ENCODE results near the gene CST6.

The CST6 gene

GRCh38 chr11:66048547-66049323, 36.9 kb downstream of the CST6 start, which contains the start of gene GAL3ST3:
TSS of gene GAL3ST3 (minus strand) at chr11:66049161. CDS start at chr11:66045415, 3,746 bp downstream.
- no peak for DNase-seq

- DNase-seq, result peak; percentile 43
Measured at GRCh38 chr11:66050581-66051231, 38.9 kb downstream of the CST6 start.

DNA sequence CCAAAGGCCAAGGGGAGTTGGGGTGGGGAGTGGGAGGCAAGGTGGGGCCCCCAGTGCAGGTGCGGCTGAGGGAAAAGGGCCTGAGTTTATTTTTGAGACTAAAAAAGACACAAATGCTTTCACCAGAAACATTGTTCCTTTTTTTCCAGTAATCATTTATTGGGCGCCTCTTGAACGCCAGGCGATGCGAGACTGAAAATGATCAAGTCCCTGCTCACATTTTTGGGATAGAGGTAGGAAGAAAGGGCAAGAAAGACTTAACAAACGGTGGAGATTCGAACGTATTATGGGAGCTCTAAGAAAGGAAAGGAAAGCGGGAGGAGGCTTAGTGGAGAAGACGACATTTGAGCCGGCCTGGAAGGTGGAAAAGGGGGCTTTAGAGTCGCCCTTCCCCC, 39.6 kb downstream of the CST6 start:
- peak; percentile 67 for DNase-seq

DNA sequence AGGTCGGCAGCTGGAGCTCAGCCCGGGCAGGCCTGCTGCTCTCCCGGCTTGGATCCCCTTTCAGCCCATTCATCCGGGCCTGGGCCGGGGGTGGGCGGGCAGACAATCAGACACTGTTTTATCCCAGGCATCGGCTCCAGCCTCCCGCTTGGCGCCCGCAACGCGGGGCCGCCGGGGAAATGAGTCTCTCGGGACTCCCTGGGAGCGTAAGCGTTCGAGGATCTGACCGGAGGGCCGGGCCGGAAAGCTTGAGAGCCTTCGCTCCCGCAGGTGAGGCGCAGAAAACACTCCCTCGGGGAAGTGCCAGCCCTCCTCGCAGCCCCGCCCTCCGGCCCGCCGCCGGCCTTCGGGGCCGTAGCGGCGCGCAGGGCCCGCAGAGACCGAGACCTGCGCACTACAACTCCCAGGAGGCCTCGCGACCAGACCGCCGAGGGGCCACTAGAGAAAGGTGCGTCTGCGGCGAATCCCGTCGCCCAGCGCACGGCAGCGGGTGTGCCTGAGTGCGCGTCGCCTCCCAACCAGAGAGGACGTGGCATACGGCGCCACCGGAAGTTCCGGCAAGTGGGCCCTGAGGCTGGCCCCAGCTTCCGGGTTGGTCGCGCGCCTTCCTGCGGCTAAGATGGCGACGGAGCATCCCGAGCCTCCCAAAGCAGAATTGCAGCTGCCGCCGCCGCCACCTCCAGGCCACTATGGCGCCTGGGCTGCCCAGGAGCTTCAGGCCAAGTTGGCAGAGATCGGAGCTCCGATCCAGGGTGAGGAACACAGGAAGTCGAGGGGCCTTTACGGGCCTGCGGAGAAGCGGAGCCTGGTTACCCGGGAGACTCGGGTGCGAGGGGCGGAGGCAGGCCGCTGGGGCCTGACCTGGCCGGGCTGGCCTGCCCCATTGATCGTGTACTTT, 40.2 kb downstream of the CST6 start, which contains the start of gene SF3B2:
Gene SF3B2 (plus strand): TSS at position 599 of the 898 bp plus-strand sequence. CDS start 21 bp downstream, at position 620.
- DNase-seq, result peak; percentile 99

DNA sequence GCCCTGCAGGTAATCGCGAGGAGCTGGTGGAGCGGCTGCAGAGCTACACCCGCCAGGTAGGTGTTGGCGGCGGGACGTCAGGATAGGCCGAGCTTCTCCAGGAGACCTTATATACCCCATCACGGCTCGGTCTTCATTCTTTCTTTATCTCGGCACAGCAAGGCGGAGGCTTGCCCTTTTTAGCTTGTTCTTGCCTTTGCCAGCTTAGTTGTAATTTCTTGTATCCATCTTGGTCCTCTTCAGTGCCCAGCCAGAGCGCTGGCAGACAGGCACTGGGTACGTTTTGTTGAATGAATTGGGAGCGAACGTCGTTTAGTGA, 40.8 kb downstream of the CST6 start:
- no peak for DNase-seq

DNA sequence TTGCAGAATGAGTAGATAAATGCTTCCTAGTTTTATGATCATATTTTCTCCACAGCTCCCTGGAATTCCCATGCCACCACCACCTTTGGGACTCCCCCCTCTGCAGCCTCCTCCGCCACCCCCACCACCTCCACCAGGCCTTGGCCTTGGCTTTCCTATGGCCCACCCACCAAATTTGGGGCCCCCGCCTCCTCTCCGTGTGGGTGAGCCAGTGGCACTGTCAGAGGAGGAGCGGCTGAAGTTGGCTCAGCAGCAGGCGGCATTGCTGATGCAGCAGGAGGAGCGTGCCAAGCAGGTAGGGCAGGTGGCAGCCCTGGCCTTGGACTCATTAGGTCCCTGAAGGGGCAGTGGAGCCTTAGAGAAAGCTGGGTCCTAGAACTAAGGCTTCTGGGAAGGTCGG, 43.2 kb downstream of the CST6 start:
- no peak for DNase-seq

GRCh38 chr11:66056501-66056900, 44.7 kb downstream of the CST6 start:
- DNase-seq, result no peak

DNA sequence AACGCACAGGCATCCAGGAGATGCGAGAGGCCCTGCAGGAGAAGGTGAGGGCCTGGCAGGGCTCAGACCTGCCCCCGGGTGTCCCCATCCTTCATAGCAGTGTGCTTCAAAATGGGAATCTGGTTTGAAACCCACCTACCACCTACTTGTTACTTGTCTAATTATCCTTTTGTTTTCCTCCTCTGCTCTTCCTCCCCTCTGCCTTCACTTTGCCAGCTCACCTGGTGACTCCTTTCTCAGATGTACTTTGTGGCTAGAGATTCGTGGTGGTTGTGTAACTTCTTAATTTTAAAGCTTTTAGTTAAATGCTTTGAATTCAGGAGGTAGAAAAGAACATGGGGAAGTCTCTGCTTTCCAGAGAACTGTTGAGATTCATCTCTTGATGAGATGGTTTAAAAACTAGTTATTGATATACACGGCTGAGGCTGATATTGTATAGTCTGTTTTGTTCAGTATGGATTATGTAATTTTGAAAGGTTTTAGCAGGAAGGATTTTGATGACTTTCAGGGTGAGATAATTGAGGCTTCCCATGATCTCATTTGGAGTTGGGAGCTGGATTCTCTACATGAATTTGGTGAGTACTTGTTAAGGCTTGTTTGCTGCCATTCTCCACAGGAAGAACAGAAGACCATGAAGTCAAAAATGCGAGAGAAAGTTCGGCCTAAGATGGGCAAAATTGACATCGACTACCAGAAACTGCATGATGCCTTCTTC, 48.3 kb downstream of the CST6 start:
- no peak for DNase-seq

GRCh38 chr11:66061268-66061667, 49.5 kb downstream of the CST6 start:
- DNase-seq, result no peak

DNA sequence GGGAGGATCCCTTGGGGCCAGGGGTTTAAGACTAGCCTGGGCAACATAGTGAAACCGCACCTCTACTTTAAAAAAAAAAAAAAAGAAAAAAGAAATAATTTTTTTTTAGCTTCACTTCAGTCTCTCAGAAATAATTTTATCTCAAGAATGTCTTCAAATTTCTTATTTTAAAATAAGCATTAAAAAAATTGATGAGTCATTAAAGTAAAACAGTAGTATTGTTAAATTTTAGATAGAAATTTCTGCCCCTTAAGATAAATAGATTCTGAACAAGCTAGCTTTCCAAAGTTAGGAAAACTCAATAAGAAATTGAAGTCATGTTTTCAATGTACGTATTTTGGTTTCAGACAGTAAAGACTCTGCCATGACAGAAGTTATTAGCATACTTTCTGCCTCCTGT, 50.6 kb downstream of the CST6 start:
- no peak for DNase-seq
